GM20000 (cell line): ENCODE results near the gene CCDC74A.
"Not testable (repeated sequence)": the region's sequence is repeated elsewhere in the genome, so short reads cannot be mapped to it uniquely, and the experiment has no call there.

Experiments
- DNase-seq: peaks from one replicate; pipeline ENCODE4 v3.0.0; 2012; ENCODE audit warnings: low spot score
- TF ChIP-seq, protein P1 (sequence below): IDR thresholded peaks from 2 replicates; pipeline ENCODE4 v1.5.1; 2012; ENCODE audit warnings: mild to moderate bottlenecking, control low read depth; ENCODE audit errors: extremely low read depth, missing control alignments

The CCDC74A gene

DNA sequence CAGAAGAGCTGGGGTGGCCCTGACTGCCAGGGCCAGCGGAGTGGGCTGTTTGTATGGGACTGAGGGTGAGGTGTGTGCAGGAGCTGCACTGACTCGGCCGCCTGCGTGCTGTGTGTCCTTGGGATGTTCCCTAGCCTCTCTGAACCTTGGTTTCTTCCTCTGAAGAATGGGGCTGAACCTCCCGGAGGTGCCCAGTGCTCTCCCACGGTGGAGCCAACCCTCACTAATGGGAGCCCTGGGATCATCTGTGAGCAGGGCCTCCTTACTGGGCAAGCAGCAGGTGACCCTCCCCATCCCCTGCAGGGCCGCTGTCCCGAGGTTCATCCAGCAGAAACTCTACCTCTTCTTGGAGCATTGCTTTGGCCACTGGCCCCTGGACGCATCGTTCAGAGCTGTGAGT lies 11.7 kb upstream of the CCDC74A start:
- TF ChIP-seq, protein P1, sequence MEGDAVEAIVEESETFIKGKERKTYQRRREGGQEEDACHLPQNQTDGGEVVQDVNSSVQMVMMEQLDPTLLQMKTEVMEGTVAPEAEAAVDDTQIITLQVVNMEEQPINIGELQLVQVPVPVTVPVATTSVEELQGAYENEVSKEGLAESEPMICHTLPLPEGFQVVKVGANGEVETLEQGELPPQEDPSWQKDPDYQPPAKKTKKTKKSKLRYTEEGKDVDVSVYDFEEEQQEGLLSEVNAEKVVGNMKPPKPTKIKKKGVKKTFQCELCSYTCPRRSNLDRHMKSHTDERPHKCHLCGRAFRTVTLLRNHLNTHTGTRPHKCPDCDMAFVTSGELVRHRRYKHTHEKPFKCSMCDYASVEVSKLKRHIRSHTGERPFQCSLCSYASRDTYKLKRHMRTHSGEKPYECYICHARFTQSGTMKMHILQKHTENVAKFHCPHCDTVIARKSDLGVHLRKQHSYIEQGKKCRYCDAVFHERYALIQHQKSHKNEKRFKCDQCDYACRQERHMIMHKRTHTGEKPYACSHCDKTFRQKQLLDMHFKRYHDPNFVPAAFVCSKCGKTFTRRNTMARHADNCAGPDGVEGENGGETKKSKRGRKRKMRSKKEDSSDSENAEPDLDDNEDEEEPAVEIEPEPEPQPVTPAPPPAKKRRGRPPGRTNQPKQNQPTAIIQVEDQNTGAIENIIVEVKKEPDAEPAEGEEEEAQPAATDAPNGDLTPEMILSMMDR, result no peak
- no peak for DNase-seq

DNA sequence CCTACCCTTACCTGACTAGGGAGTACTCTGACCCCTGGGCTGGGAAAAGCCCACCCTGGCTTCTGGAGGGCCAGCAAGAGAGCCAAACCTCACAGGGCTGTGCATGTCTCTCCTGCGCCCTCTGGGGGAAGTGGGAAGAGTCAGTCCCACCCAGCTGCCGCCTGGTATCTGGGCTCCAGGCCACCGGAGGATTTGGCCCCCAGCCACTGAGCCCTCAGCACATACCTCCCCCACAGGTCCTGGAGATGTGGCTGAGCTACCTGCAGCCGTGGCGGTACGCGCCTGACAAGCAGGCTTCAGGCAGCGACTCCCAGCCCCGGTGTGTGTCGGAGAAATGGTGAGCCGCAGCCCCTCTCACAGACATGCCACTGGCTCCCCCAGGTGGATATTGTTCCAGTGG lies 11.1 kb upstream of the CCDC74A start:
- DNase-seq, result not testable (repeated sequence)

DNA sequence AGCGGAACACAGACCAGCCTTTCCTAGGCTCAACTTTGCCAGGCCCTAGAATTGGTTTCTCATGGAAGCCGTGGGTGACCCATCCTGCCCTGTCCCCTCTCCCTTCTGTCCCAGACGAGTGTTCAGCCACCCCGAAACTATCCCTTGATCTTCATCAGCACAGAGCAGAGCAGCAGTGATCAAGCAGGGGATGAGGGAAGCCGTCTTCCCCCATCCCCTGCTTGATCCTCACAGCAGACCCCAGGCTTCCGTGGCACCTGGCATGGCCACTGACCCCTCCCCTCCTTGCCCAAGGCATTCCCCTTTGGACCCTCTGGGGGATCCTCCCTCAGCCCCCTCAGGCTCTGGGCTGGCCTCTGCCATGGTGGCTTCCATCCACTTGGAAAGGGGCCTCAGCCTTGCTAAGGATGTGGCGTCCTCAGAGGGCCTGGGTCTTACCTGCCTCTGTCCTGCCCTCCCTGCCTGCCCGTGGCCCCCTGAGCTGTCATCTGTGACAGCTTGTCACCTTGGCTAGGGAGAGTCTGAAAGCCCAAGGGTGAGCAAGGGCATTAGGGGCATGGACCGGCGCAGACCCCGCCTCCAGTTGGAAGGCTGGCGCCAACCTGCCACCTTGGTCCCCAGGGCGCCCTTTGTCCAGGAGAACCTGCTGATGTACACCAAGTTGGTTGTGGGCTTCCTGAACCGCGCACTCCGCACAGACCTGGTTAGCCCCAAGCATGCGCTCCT lies 10.4 kb upstream of the CCDC74A start:
- TF ChIP-seq, protein P1, result no peak
- no peak for DNase-seq

DNA sequence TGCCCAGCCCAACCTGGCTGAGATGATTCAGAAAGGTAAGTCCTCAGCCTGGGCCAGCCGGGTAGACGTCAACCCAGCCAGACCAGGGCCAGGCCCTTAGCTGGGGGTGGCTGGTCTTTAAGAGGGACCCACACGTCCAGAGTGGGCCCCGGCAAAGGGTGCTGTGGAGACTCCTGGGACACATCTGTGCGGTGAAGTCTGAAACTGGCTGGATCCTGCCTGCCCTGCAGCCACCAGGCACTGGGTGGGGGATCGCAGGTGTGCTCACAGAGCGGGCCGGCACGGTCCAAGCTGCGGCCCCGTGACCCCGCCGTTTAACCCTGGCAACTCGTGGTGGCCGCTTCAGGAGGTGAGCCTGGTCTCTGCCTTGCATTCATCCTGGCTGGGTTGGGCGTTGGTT lies 9.8 kb upstream of the CCDC74A start:
- not testable (repeated sequence) for DNase-seq

DNA sequence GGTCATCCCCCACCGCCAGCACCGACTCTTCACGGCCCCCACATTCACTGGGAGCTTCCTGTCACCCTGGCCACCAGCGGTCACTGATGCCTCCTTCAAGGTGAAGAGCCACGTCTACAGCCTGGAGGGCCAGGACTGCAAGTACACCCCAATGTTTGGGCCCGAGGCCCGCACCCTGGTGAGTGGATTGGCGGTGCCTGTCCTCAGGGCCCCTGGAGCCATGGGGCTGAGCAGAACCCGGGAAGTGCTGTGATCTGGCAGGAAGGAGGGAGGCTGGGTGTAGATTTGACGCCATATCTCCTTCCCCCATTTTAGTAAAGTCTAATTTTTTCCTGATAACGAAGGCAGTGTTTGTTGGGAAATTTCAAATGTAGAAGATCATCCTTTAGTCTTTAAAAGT lies 9.2 kb upstream of the CCDC74A start:
- DNase-seq, result not testable (repeated sequence)

DNA sequence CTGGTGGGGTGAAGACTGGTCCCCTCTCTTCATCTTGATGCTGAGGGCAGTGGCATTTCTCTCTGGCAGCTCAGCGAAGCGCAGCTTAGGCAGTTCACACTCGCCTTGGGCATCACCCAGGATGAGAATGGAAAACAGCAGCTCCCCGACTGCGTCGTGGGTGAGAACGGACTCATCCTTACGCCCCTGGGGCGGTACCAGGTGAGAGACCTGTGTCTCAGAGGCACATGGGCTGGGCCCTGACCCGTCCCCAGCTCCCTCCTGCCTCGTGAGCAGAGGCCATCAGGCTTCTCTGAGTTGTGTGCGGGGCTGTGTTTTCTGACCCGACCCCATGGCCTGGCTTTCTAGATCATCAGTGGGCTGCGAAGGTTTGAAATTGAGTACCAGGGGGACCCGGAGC lies 8.2 kb upstream of the CCDC74A start:
- TF ChIP-seq, protein P1, result no peak
- DNase-seq, result no peak

DNA sequence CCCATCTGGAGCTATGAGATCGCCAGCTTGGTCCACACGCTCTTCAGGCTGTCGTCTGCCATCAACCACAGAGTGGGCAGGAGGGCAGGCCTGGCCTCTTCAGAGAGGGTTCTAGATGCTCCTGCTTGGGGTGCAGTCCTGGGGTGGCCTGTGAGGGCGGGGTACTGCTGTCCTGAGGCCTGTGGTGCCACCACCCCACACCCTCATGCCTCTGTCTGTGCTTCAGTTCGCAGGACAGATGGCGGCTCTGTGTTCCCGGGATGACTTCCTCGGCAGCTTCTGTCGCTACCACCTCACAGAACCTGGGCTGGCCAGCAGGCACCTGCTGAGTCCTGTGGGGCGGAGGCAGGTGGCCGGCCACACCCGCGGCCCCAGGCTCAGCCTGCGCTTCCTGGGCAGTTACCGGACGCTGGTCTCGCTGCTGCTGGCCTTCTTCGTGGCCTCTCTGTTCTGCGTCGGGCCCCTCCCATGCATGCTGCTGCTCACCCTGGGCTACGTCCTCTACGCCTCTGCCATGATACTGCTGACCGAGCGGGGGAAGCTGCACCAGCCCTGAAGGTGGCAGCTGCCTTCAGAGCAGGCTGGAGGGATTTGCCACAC lies 7.7 kb upstream of the CCDC74A start:
- not testable (repeated sequence) for DNase-seq

DNA sequence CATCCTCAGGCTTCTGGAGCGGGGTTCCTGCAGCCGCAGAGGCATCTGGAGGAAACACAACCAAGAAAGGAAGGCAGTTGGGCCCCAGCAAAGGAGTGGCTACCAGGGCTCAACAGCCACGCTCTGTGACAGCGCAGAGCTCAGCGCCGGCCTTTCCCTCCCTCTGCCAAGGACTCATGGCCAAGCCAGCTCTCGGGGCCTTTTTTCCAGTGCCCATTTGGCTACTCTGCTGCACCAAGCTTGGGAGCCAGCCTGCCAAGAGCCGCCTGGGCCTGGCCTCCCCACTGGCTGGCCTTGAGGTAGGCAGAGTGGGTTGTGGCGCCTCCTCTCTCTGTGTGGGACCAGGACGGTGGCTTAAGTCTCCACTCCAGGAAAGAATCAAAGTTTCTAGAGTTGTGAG lies 7.2 kb upstream of the CCDC74A start:
- no peak for DNase-seq

DNA sequence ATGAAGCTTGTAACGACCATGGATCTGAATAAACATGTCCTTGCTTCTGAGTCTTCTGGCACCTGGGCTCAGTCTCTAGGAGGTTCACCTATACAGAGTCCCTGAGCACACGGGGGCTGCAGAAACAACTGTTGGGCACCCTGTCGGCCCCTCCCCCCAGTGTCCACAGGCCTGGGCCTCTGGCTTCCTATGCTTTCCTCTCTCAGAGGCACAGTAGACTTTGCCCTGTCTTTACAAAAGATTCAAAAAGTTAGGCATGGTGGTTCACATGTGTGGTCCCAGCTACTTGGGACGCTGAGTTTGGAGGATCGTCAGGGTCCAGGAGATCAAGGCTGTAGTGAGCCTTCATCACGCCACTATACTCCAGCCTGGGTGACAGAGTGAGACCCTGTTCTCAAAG lies 6.2 kb upstream of the CCDC74A start:
- not testable (repeated sequence) for DNase-seq

More for the DNA sequence above, 7.2 kb upstream of the CCDC74A start:
- TF ChIP-seq, protein P1, result no peak

DNA sequence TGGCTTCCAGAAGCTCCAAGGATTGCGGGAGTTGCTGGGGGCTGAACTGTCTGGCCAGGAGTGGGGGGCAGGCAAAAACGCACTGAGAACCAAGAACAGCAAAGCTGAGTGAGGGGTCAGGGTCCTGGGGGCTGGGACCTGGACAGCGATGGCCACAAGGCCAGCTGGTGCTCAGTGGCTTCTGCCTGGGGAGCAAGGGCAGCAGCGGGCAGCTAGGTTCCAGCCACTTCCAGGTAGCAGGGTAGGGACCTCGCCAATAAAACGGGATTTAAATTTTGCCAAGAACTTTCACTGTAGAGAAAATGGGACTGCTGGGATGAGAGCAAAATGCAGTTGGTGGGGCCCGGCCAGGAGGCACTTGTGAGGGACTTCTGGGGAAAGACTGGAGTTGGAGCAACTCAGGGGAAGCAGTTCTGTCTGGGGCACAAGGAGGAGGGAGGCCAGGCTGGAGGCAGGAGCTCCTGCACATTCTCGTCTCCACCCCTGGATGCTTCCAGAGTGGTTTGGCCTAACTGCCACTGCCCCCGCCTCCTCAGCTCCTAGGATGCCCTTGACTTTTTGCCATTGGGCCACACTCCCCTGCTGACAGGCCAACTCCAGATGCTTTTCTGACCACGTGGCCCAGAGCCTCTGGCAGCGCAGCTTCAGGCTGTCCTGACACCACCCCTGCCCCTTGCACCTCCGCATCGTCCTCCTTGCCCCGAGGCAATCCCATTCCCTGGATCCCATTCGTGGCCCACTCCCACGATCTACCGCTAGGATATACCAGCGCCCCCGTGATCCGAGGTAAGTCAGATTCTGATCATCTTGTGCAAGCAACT lies 5.5 kb upstream of the CCDC74A start:
- no peak for DNase-seq
- TF ChIP-seq, protein P1, result no peak

DNA sequence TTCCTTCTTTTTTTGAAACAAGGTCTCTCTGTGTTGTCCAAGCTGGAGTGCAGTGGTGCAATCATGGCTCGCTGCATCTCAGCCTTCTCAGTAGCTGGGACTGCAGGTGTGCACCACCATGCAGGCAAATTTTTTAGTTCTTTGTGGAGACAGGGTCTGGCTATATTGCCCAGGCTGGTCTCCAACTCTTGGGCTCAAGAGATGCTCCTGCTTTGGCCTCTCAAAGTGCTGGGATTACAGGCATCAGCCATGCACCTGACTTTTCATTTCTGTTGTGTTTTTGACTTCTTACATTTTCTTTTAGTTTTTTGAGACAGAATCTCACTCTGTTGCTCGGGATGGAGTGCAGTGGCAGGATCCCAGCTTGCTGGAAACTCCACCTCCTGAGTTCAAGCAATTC lies 2.4 kb upstream of the CCDC74A start:
- not testable (repeated sequence) for DNase-seq

DNA sequence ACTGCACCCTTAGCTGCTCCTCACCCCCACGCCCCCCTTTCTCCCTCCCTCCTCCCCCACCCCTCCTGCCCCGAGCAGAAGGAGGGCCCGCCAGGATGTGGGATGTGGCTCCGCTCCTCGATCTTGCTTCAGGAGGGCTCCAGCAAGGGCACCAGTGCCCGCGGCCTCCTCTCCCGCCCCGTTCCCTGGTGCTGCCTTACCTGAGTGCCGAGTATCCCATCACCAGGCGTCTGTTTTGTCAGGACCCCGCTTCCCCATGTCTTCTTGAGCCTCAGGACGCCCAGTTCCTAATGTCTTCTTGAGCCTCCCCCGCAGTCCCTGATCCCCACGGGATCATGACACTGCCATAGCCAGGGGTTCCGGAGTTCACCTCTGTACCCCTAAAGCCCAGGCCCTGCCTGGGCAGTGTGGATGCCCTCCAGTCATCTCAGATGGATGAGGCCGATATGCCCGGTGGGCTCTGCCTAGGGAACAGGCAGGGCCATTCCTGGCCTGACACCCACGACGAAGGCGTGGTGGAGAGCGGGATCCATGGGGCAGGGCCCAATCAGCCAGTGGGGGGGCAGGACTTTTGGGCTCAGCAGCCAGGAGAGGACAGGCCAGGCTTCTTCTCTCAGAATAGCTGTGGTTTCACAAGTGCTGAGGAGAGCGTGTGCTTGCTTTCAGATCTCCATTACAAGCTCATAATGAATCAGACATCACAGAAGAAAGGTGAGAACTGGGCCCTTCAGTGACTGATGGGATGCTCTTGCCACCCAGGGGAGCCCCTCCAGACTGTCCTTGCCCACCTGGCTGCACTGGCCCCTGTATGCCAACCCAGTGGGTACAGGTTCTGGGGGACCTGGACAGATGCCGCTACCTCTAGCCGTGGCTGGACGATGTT lies 1.5 kb downstream of the CCDC74A start:
- DNase-seq, result peak; percentile 50

DNA sequence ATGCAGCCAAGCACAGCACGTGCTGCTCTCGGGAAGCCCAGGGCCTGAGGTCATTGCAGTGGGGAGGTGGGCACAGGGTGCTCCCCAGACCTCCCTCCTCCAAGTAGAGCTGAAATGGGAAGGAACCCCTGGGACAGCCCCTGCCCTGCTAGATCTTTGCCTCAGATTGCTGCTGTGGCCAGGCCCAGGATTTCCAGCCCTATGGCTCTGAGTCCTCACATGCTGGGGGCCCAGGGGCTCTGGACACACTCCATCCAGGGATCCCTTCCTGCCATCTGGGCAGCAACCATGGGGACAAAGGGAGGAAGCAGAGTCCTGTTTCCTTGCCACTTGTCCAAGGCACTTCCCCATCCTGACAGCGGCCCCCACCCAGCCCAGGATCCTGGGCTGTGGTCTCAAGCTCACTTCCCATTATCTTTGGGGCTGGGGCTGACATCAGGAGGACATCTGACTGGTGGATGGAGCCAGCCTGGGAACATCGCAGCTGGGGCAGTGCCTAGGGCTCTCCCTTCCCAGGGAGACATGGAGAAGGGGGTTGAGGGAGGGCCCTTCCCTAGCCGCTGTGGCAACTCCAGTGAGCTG lies 2.3 kb downstream of the CCDC74A start:
- DNase-seq, result not testable (repeated sequence)
